ENCODE measurements around the gene DENND1B. TPM values are rescaled to one million over a fixed set of nuclear protein-coding genes. Genes with fewer than 3 reads are reported as not detected.

Gene DENND1B
- total and polyA plus RNA-seq, 2 of the 8 experiments (the other 6 are each of a cell fraction or from before 2014, with no cell fraction given): 0.74 to 3.3 TPM

DNA sequence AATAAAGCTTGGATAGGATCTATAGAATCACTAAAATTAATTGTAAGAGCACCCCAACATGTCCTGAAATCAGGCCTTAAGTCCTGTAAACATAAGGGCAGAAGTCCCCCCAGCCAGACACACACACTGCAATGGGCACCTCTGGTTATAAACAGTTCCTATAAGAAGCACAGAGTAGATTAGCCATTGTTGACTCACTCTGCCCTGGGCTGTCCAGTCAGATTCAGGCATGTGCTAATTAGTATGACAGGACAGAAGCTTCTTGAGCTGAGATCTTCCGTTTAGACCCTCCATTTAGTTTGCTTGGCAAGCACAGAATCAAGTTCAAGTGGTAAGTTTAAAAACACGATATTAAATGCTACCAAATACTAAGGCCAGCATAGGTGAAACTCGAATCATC is 11.8 kb upstream of the DENND1B start:
- no peak overlapping the region for H2BK5ac ChIP-seq (ENCODE audit: low read depth, low read length)
- H3K9me3 ChIP-seq (ENCODE audit: insufficient read depth in 2 of 2, low read depth in 1 of 2, low read length in 1 of 2): no peaks in the 10 kb centered on the region
- no peaks in the 10 kb centered on the region for H3K23me2 ChIP-seq (ENCODE audit: low read depth, low read length)
- no peaks in the 10 kb centered on the region for H3K79me2 ChIP-seq (ENCODE audit: control insufficient read depth in 1 of 2, insufficient read depth in 2 of 2, low read length in 2 of 2)
- no peak overlapping the region for H3K18ac ChIP-seq (ENCODE audit: extremely low read depth, low read length)
- H2BK120ac ChIP-seq (replicated peaks; ENCODE audit: low read depth, low read length): no peak overlapping the region
- DNase-seq (ENCODE audit: low read depth in 1 of 2, low spot score in 2 of 2) (no peak), FAIRE-seq (no peak)
- H2AFZ ChIP-seq (ENCODE audit: low read length): no peak overlapping the region
- no peak overlapping the region for H3K4me3 ChIP-seq (ENCODE audit: extremely low read depth in 1 of 4, insufficient read depth in 2 of 4, low read depth in 3 of 4, low read length in 4 of 4)
- H2BK12ac ChIP-seq (ENCODE audit: low read depth, low read length): no peak overlapping the region
- no peak overlapping the region for H2BK20ac ChIP-seq (ENCODE audit: low read length)
- H3K23ac ChIP-seq (ENCODE audit: insufficient read length): no peak overlapping the region
- no peak overlapping the region for H3K14ac ChIP-seq (ENCODE audit: insufficient read length)
- H4K20me1 ChIP-seq (replicated peaks in 1 of 2; ENCODE audit: control insufficient read depth in 1 of 2, insufficient read depth in 2 of 2, low read length in 2 of 2): no peaks in the 10 kb centered on the region
- no peak overlapping the region for H3K4me2 ChIP-seq (ENCODE audit: insufficient read depth in 1 of 2, low read depth in 2 of 2, low read length in 2 of 2)
- H2AK5ac ChIP-seq (ENCODE audit: low read depth, low read length): no peak overlapping the region
- no peak overlapping the region for H4K8ac ChIP-seq (ENCODE audit: extremely low read depth, insufficient read depth, low read length)
- no peak overlapping the region for H4K91ac ChIP-seq (replicated peaks; ENCODE audit: insufficient read length, low read length)
- H3K27me3 ChIP-seq (replicated peaks in 1 of 4; ENCODE audit: control insufficient read depth in 3 of 4, extremely low read depth in 1 of 4, insufficient read depth in 3 of 4, low read length in 3 of 4): no peaks in the 10 kb centered on the region
- no peak overlapping the region for H4K5ac ChIP-seq (ENCODE audit: insufficient read length, low read depth, low read length)
- no peak overlapping the region for H3K4ac ChIP-seq (replicated peaks; ENCODE audit: insufficient read length, low read depth, low read length)
- H3K4me1 ChIP-seq (replicated peaks in 1 of 4; ENCODE audit: control insufficient read depth in 3 of 4, insufficient read depth in 4 of 4, low read length in 3 of 4): no peaks in the 10 kb centered on the region
- no peak overlapping the region for H3K56ac ChIP-seq (replicated peaks; ENCODE audit: insufficient read length, low read depth, low read length)
- ChIA-PET CTCF (ENCODE audit: partially characterized antibody) (interaction anchor here (1.6 kb wide), 1 partner anchor 12 kb away, joined by 3 read pairs; the partner anchor contains the start of gene DENND1B), POLR2A (ENCODE audit: partially characterized antibody) (no interaction called here)
- no peaks in the 10 kb centered on the region for H3K79me1 ChIP-seq (ENCODE audit: low read depth, low read length)
- H3K9ac ChIP-seq (replicated peaks in 1 of 4; ENCODE audit: extremely low read depth in 1 of 4, low read depth in 3 of 4, low read length in 3 of 4): no peak overlapping the region
- H3K36me3 ChIP-seq (ENCODE audit: control insufficient read depth in 2 of 4, insufficient read depth in 4 of 4, low read length in 3 of 4): no peaks in the 10 kb centered on the region
- no peak overlapping the region for H3K27ac ChIP-seq (ENCODE audit: low read depth, low read length)
- no peak overlapping the region for H2BK15ac ChIP-seq (ENCODE audit: low read length)
- WGBS, 2 experiments (ENCODE audit: extremely low coverage in 1 of 2, insufficient coverage in 1 of 2, insufficient read length in 1 of 2, insufficient replicate concordance in 2 of 2, low coverage in 1 of 2, low lambda C conversion rate in 2 of 2, missing lambda C conversion rate in 1 of 2): 65% methylated on average over 3 of the region's 3 CpGs; no CpG with 5 or more reads in 1 of the 2 experiments
- no peak for TF ChIP-seq CBX8 (IDR thresholded peaks at IDR 0.05; ENCODE audit: borderline replicate concordance, low read depth, low read length)
- no peak for TF ChIP-seq CHD1 (IDR thresholded peaks at IDR 0.05; ENCODE audit: low read depth, low read length)
- no peak for TF ChIP-seq EP300 (IDR thresholded peaks at IDR 0.05; ENCODE audit: borderline replicate concordance in 1 of 2, low read depth in 2 of 2, low read length in 2 of 2)
- TF ChIP-seq EGR1 (IDR thresholded peaks at IDR 0.05; ENCODE audit: borderline replicate concordance, low read depth, low read length): no peak
- TF ChIP-seq ASH2L (IDR thresholded peaks at IDR 0.05; ENCODE audit: low read length): no peak
- no peak for TF ChIP-seq TBP (IDR thresholded peaks at IDR 0.05; ENCODE audit: low read depth, low read length)

Measured in H1 (cell line).